Upper lobe of left lung (tissue), 6 donors: Measurements from ENCODE around the gene OR4D9. TPM values are rescaled to one million over a fixed set of nuclear protein-coding genes. Genes with fewer than 3 reads are reported as not detected.
A peak's percentile ranks its signal among the peaks of the same experiment; 100 is the strongest.

Source experiments
- ATAC-seq, 2 donors: fragments of 200-7000 bp; cut with Tn5 transposase; one replicate each; pipeline ENCODE4 v1.9.1; 2022; ENCODE audit warnings: mild to moderate bottlenecking in 2 of 2, moderate library complexity in 2 of 2; ENCODE audit not compliant: low FRiP score in 2 of 2
- DNase-seq, 2 donors: peaks; one replicate each; pipeline ENCODE4 v3.0.0-alpha.2; 2019 to 2020
- H3K27ac ChIP-seq, 4 donors: fragments of 200-600 bp; sonication (generic); one replicate each; pipeline ENCODE4 v1.5.1; 2016 to 2019
- H3K27me3 ChIP-seq, 4 donors: fragments of 200-600 bp; sonication (generic); one replicate each; pipeline ENCODE4 v1.5.1; 2017 to 2019
- H3K36me3 ChIP-seq, 4 donors: fragments of 200-600 bp; sonication (generic); one replicate each; pipeline ENCODE4 v1.5.1; 2016 to 2019
- H3K4me1 ChIP-seq, 4 donors: fragments of 200-600 bp; sonication (generic); one replicate each; pipeline ENCODE4 v1.5.1; 2018 to 2019
- H3K4me3 ChIP-seq, 4 donors: fragments of 200-600 bp; sonication (generic); one replicate each; pipeline ENCODE4 v1.5.1; 2017 to 2019; ENCODE audit warnings: mild to moderate bottlenecking in 2 of 4, moderate library complexity in 1 of 4
- H3K9me3 ChIP-seq, 4 donors: fragments of 200-600 bp; sonication (generic); one replicate each; pipeline ENCODE4 v1.5.1; 2018 to 2019
- CTCF ChIP-seq, 6 experiments: fragments of 450-650 bp in 4 of 6; fragments of 200-600 bp in 2 of 6; sonication (generic) in 2 of 6; IDR thresholded peaks; one replicate each; pipeline ENCODE4 v1.5.1; 2016 to 2019; ENCODE audit warnings: antibody characterized with exemption in 6 of 6
- EP300 ChIP-seq, 4 donors: sonication (generic); formaldehyde crosslinking; IDR thresholded peaks; one replicate each; pipeline ENCODE4 v1.5.1; 2017; ENCODE audit warnings: antibody characterized with exemption in 4 of 4, control low read depth in 2 of 4
- POLR2A ChIP-seq, 4 donors: fragments of 450-650 bp; IDR thresholded peaks; one replicate each; pipeline ENCODE4 v1.5.1; 2016 to 2017; ENCODE audit warnings: antibody characterized with exemption in 4 of 4, mild to moderate bottlenecking in 2 of 4
- POLR2AphosphoS5 ChIP-seq, 2 donors: sonication (generic); formaldehyde crosslinking; IDR thresholded peaks; one replicate each; pipeline ENCODE4 v1.5.1; 2017; ENCODE audit warnings: antibody characterized with exemption in 2 of 2
- WGBS, 2 donors: methylation state at CpG; one replicate each; pipeline ENCODE4 v1.1.5; 2017 to 2018; 5-methylcytosine and 5-hydroxymethylcytosine counted together
- total RNA-seq, 6 donors: library from RNA; depleted of rRNA in 4 of 6; stranded (reverse); fragments of >200 nt in 4 of 6; gene quantifications; one replicate each; pipeline versions ENCODE4 v1.1.0 to v1.2.1, GENCODE V29; 2016 to 2021
- donor health status: DM: no; HTN: no; CAD: no; lungs with moderate emphysema.
- donor health status: DM: no; HTN: yes; CAD: no; lungs with severe emphysema.

OR4D9 gene
- total RNA-seq, 6 donors from 2014 or later, result not detected

GRCh38 chr11:59555601-59556114, 44.3 kb downstream of the OR4D9 start:
- Histone ChIP-seq H3K9me3 (no peaks in the 10 kb centered on the region), H3K36me3 (no peaks in the 10 kb centered on the region), H3K4me3 (peak overlapping the region in 3 of 4 donors; percentile 31 to 43 (median 32)), H3K27ac (peak overlapping the region in 3 of 4 donors; percentile 39 to 70 (median 48)), H3K4me1 (peaks cover 3 to 34% (median 15%) of the 10 kb centered on the region in 4 donors), H3K27me3 (no peaks in the 10 kb centered on the region)
- DNase-seq (no peak), ATAC-seq (no peak)
- 27 to 28% methylated on average over 17 of the region's 17 CpGs for WGBS, 2 donors
- TF ChIP-seq EP300 (IDR thresholded peaks at IDR 0.05), result no peak

GRCh38 chr11:59556115-59556916, 45.0 kb downstream of the OR4D9 start:
- Histone ChIP-seq H3K9me3 (no peaks in the 10 kb centered on the region), H3K4me3 (peak overlapping the region in 3 of 4 donors; percentile 31 to 43 (median 32)), H3K4me1 (peaks cover 3 to 38% (median 18%) of the 10 kb centered on the region in 4 donors), H3K27ac (peak overlapping the region in 3 of 4 donors; percentile 39 to 70 (median 48)), H3K27me3 (no peaks in the 10 kb centered on the region), H3K36me3 (no peaks in the 10 kb centered on the region)
- 7 to 9% methylated on average over 30 of the region's 30 CpGs for WGBS, 2 donors
- peak in 1 of 2 donors; percentile 54 for ATAC-seq
- peak in 1 of 2 donors; percentile 33 for DNase-seq
- TF ChIP-seq POLR2A (IDR thresholded peaks at IDR 0.05), result no peak
- TF ChIP-seq CTCF (IDR thresholded peaks at IDR 0.05), result no peak
- TF ChIP-seq EP300 (IDR thresholded peaks at IDR 0.05), result no peak
- TF ChIP-seq POLR2AphosphoS5 (IDR thresholded peaks at IDR 0.05), result no peak

- Histone ChIP-seq H3K36me3 (no peaks in the 10 kb centered on the region), H3K27ac (peak overlapping the region in 2 of 4 donors; percentile 19 to 70), H3K4me3 (peak overlapping the region in 3 of 4 donors; percentile 31 to 43 (median 32)), H3K27me3 (no peaks in the 10 kb centered on the region), H3K4me1 (peaks cover 3 to 43% (median 17%) of the 10 kb centered on the region in 4 donors), H3K9me3 (no peaks in the 10 kb centered on the region)
- 19 to 30% methylated on average over 13 of the region's 13 CpGs for WGBS, 2 donors
- ATAC-seq (no peak), DNase-seq (no peak)
- no peak for TF ChIP-seq POLR2AphosphoS5 (IDR thresholded peaks at IDR 0.05)
Observed at GRCh38 chr11:59556917-59557348, 45.6 kb downstream of the OR4D9 start.

- Histone ChIP-seq H3K4me3 (peak overlapping the region in 1 of 4 donors; percentile 43), H3K4me1 (peaks cover 3 to 43% (median 16%) of the 10 kb centered on the region in 4 donors), H3K9me3 (no peaks in the 10 kb centered on the region), H3K27ac (peak overlapping the region in 1 of 4 donors; percentile 4), H3K36me3 (no peaks in the 10 kb centered on the region), H3K27me3 (no peaks in the 10 kb centered on the region)
- DNase-seq (no peak), ATAC-seq (no peak)
- TF ChIP-seq EP300 (IDR thresholded peaks at IDR 0.05), result no peak
- 59 to 69% methylated on average over 7 of the region's 7 CpGs for WGBS, 2 donors
Observed at GRCh38 chr11:59558270-59558643, 46.9 kb downstream of the OR4D9 start.

GRCh38 chr11:59559886-59560285, 48.5 kb downstream of the OR4D9 start:
- 42 to 56% methylated on average over 8 of the region's 8 CpGs for WGBS, 2 donors
- H3K36me3 ChIP-seq, result no peaks in the 10 kb centered on the region
- H3K4me1 ChIP-seq, result peaks cover 3 to 43% (median 16%) of the 10 kb centered on the region in 4 donors
- H3K4me3 ChIP-seq, result peak overlapping the region in 3 of 4 donors; percentile 65 to 95 (median 84)
- TF ChIP-seq POLR2AphosphoS5 (IDR thresholded peaks at IDR 0.05), result no peak
- TF ChIP-seq CTCF (IDR thresholded peaks at IDR 0.05), result no peak
- TF ChIP-seq EP300 (IDR thresholded peaks at IDR 0.05), result no peak
- TF ChIP-seq POLR2A (IDR thresholded peaks at IDR 0.05), result no peak
- no peaks in the 10 kb centered on the region for H3K9me3 ChIP-seq
- DNase-seq, result no peak
- peak overlapping the region in 3 of 4 donors; percentile 64 to 86 (median 85) for H3K27ac ChIP-seq
- no peaks in the 10 kb centered on the region for H3K27me3 ChIP-seq
- ATAC-seq, result peak in 1 of 2 donors; percentile 1

GRCh38 chr11:59560290-59560701, 49.0 kb downstream of the OR4D9 start:
- 0 to 1% methylated on average over 18 of the region's 18 CpGs for WGBS, 2 donors
- DNase-seq, result peak in 1 of 2 donors; percentile 39
- Histone ChIP-seq H3K27me3 (no peaks in the 10 kb centered on the region), H3K4me3 (peak overlapping the region; percentile 56 to 95 (median 74)), H3K36me3 (no peaks in the 10 kb centered on the region), H3K9me3 (no peaks in the 10 kb centered on the region), H3K27ac (peak overlapping the region; percentile 64 to 86 (median 86)), H3K4me1 (peaks cover 3 to 43% (median 16%) of the 10 kb centered on the region in 4 donors)
- ATAC-seq, result peak; percentile 79 to 82
- TF ChIP-seq EP300 (IDR thresholded peaks at IDR 0.05), result no peak
